ENCODE measurements around the gene NAA25.
"Not testable (repeated sequence)": the region's sequence is repeated elsewhere in the genome, so short reads cannot be mapped to it uniquely, and the experiment has no call there.

NAA25 gene

GRCh38 chr12:112009596-112009995 is 99.0 kb downstream of the NAA25 start:
- DNase-seq (ENCODE audit: low read depth): not testable (repeated sequence)

- DNase-seq (ENCODE audit: low read depth): no peak
Measured at GRCh38 chr12:112008918-112009317, 99.7 kb downstream of the NAA25 start.

DNA sequence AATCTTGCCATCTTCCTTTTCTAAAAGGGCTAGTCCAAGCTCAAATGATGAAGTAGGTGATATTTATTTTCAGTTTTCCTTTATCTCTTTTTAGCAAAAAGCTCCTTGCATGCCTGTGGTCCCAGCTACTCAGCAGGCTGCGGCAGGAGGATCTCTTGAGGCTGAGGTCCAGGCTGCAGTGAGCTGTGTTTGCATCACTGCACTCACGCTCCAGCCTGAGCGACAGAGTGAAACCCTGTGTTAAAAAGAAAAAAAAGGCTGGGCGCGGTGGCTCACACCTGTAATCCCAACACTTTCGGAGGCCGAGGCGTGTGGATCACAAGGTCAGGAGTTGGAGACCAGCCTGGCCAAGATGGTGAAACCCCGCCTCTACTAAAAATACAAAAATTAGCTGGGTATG is 100.6 kb downstream of the NAA25 start:
- no peak for DNase-seq (ENCODE audit: low read depth)

DNA sequence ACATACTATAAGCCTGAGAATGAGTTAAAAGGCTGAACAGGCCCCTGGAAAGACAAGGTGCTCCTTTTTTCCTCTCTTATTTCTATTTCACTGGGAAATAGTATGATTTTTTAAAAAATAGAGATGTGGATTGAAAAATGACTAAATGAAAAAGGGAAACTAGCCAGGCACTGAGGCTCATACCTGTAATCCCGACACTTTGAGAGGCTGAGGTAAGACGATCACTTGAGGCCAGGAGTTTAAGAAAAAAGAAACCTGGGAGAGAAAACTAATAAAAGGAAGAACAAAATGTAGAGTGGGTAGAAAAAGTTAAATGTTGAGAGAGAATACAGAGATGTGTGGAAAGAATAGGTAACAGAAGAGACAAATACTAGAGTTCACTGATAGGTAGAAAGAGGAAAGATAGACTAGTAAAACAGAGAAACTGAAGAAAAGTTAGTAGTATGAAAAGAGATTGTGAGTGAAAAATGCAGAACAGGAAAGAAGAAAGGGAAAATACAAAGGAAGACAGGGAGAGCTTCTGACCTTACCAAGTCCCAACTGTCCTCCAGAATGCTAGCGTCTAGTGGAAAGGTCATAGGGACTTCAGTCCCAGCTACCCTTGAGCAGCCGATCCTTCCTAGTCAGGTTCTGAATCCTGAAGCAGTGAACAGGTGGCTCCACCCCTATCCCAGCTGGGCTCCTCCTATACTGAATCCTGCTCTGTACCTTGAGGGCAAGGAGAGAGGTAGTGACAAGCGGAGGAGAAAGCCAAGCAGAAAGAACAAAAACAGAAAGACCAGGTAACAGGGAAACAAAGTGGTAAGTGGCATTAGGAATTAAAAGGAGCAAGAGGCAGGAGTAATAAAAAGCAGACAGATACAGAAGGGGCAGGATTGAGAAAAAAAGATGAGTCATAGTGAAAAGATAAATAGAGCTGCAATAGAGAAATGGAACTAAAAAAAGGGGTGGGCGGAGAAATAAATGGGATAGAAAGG is 102.9 kb downstream of the NAA25 start:
- DNase-seq (ENCODE audit: low read depth): no peak

- no peak for DNase-seq (ENCODE audit: low read depth)
Measured at GRCh38 chr12:112004041-112004440, 104.5 kb downstream of the NAA25 start.

- no peak for DNase-seq (ENCODE audit: low read depth)
Measured at GRCh38 chr12:112001576-112001975, 107.0 kb downstream of the NAA25 start.

DNA sequence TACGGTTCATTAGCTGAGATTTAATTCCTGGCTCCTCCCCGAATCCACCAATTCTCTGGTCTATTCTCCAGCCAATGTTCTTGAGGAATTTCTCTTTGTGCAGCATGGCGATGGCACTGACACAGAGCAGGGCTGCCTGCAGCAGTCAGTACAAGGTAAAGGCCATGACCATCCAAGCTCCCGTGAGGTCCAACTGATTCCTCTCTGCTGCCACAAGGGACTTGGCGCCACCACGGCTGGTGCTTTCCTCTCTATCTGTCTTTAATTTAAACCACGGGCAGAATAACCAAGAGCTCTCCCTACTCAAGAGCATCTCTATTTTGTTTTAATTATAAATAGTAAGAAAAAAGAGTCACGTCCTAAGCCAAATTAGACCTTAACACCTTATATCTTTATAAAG is 107.8 kb downstream of the NAA25 start:
- DNase-seq (ENCODE audit: low read depth): no peak

- DNase-seq (ENCODE audit: low read depth): not testable (repeated sequence)
Measured at GRCh38 chr12:111999129-111999528, 109.5 kb downstream of the NAA25 start.

- DNase-seq (ENCODE audit: low read depth): no peak
Measured at GRCh38 chr12:111998015-111998414, 110.6 kb downstream of the NAA25 start.

DNA sequence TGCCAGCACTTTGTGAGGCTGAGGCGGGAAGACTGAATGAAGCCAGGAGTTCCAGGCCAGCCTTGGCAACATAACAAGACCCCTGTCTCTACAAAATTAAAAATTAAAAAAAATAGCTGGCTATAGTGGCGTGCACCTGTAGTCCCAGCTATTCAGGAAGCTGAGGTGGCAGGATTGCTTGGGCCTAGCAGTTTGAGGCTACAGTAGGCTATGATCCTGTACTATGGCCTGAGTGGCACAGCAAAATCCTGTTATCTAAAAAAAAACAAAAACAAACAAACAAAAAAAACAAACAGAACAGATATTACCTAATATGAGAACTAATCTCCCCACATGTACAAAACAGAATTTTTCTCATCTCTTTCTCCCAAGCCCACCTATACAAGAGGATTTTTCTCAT is 111.3 kb downstream of the NAA25 start:
- DNase-seq (ENCODE audit: low read depth): no peak

DNA sequence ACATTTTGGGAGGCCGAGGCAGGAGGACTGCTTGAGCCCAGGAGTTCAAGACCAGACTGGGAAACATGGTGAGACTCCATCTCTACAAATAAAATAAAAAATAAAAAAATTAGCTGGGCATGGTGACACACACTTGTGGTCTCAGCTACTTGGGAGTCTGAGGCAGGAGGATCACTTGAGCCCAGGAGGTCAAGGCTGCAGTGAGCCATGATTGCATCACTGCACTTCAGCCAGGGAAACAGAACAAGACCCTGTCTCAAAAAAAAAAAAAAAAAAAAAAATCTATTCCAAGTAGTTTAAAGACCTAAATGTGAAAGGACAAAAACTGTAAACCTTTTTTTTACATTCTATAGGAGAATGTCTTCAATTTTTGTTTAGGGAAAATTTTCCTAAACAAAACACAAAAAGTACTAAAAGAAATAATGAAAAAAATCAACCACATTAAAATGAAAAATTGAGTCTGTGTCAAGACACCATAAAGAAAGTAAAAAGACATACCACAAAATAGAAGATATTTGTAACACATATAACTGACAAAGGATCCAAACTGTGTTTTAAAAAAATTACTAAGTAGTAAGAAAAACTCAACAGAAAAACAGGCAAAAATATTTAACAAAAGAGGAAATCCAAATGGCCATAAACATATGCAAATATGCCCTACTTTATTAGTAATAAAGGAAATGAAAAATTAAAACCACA is 112.7 kb downstream of the NAA25 start:
- no peak for DNase-seq (ENCODE audit: low read depth)

DNA sequence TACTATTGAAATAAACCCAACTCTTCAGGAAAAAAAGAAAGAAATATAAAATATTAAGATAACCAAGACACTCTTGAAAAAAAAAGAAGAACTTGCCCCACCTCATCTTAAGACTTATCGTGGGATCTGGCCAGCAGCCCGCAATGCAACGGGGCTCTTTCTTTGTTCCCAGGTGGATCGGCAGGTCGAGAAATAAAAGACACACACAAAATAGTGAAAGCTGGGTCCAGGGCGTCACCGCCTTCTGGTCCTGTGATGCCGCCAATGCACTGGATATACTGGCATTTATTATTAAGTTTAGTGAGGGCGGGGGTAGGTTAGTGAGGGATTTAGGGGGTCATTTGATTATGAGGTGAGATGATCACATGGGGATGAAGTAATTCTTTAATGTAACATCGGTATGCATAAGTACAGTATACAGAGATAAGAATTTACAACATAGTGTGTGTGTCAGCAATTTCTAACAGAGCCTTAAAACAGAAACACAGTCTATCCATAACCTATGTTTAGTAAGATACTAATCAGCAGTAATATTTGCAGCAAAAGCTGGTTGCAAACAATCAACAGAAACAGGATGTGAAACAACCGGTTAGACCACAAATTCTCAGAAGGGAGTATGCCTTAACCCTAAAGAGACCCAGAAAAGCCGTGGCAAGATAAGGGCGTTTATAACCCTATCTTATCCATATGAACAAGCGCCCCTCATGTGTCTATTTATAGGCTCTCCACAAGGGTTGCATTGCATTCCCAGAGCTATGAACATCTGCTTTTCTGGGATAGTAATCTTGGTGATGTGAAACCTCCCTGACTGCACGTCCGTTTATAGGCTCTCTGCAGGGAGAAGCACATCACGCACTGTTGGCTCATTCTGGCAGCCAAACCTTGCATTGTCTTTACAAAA is 114.1 kb downstream of the NAA25 start:
- not testable (repeated sequence) for DNase-seq (ENCODE audit: low read depth)

DNA sequence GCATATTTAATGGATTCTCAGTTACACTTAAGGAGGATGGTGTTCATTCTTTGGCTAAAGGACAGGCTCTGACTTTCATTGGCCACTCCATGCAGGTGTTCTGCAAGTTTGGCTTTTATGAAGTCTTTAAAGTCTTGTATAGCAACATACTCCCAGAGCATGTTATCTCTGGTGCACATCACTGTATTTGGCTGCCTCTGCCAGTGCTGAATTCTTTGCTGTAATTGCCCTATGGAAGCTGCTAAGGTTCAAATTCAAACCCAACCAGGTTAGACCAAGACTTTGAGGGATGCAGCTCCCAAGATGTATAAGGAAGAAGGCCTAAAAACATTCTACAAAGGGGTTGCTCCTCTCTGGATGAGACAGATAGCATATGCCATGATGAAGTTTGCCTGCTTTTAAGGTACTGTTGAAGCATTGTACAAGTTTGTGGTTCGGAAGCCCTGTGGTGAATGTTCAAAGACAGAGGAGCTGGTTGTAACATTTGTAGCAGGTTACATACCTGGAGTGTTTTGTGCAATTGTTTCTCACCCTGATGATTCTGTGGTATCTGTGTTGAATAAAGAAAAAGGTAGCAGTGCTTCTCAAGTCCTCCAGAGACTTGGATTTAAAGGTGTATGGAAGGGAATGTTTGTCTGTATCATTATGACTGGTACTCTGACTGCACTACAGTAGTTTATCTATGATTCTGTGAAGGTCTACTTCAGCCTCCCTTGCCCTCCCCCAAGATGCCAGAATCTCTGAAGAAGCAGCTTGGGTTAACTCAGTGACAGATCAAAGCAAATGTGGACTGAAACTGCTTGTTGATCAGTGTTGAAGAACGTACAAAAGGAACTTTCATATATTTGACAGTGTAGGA is 115.1 kb downstream of the NAA25 start:
- DNase-seq (ENCODE audit: low read depth): no peak

GRCh38 chr12:111992464-111992863 is 116.1 kb downstream of the NAA25 start:
- DNase-seq (ENCODE audit: low read depth): no peak

- no peak for DNase-seq (ENCODE audit: low read depth)
Measured at GRCh38 chr12:111991946-111992345, 116.6 kb downstream of the NAA25 start.

- DNase-seq (ENCODE audit: low read depth): no peak
Measured at GRCh38 chr12:111991535-111991934, 117.0 kb downstream of the NAA25 start.

- no peak for DNase-seq (ENCODE audit: low read depth)
Measured at GRCh38 chr12:111984820-111985219, 123.8 kb downstream of the NAA25 start.

DNA sequence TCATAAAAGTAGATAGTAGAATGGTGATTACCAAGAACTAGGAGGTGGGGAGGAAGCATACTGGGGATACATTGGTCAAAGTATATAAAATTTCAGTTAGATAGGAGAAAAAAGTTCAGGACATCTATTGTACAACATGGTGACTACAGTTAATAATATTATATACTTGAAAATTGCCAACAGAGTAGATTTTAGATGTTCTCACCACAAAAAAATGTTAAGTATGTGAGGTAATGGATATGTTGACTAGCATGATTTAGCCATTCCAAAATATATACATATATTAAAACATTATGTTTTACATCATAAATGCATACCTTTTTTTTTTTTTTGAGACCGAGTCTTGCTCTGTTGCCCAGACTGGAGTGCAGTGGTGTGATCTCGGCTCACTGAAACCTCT is 126.6 kb downstream of the NAA25 start:
- no peak for DNase-seq (ENCODE audit: low read depth)

GRCh38 chr12:111980598-111980997 is 128.0 kb downstream of the NAA25 start:
- no peak for DNase-seq (ENCODE audit: low read depth)

DNA sequence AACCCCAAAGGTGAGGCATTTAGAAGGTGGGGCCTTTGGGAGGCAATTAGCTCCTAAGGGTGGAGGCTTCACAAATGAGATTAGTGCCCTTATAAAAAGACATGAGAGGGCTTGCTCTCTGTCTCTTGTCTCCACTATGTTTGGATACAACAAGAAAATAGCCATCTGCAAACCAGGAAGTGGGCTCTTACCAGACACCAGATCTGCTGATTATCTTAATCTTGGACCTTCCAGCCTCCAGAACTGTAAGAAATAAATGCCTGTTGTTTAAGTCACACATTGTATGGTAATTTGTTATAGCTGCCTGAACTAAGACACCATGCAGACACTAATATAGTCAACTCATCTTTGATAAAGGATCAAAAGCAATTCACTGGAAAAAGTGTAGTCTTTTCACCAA is 130.0 kb downstream of the NAA25 start:
- no peak for DNase-seq (ENCODE audit: low read depth)

DNA sequence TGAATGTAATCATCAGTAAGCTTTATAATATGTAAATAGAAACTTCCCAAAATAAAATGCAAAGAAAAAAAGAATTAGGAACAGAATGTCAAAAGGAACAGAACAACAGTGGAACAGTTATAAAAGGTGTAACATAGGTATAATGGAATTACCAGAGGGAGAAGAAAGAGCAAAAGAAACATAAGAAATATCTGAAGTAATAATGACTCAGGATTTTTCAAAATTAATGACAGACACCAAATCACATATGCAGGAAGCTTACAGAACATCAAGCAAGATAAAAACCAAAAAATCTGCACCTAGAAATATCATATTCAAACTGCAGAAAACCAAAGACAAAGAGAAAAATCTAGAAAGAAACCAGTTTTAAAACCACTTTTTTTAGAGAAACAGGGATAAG is 131.7 kb downstream of the NAA25 start:
- no peak for DNase-seq (ENCODE audit: low read depth)

All from activated T-cell treated with anti-CD3 and anti-CD28 coated beads for 48 hours (primary cell).